Activated CD4-positive, CD25-positive, alpha-beta regulatory T cell treated with anti-CD3 and anti-CD28 coated beads, Interleukin-2, amount 50 U/mL, for 16 hours (primary cell): Measurements from ENCODE around the gene GSG1L.

Source experiments
- DNase-seq: peaks from one replicate; pipeline ENCODE4 v3.0.0-alpha.2; 2020; ENCODE audit warnings: low read depth, low spot score

GSG1L gene

GRCh38 chr16:27791404-27791719 is 272.2 kb downstream of the GSG1L start:
- DNase-seq, result no peak

- DNase-seq, result no peak
Observed at GRCh38 chr16:27790546-27791403, 272.7 kb downstream of the GSG1L start.

- no peak for DNase-seq
Observed at GRCh38 chr16:27789595-27790241, 273.8 kb downstream of the GSG1L start.

GRCh38 chr16:27789150-27789549 is 274.4 kb downstream of the GSG1L start:
- DNase-seq, result no peak

GRCh38 chr16:27787665-27788064 is 275.8 kb downstream of the GSG1L start:
- DNase-seq, result no peak

- no peak for DNase-seq
Observed at GRCh38 chr16:27786923-27787625, 276.4 kb downstream of the GSG1L start.

- DNase-seq, result no peak
Observed at GRCh38 chr16:27786221-27786922, 277.1 kb downstream of the GSG1L start.

GRCh38 chr16:27785307-27785678 is 278.2 kb downstream of the GSG1L start:
- no peak for DNase-seq

GRCh38 chr16:27784351-27785306 is 278.9 kb downstream of the GSG1L start:
- DNase-seq, result no peak

- DNase-seq, result no peak
Observed at GRCh38 chr16:27781981-27782880, 281.3 kb downstream of the GSG1L start.

GRCh38 chr16:27781195-27781524 is 282.4 kb downstream of the GSG1L start:
- no peak for DNase-seq

- no peak for DNase-seq
Observed at GRCh38 chr16:27780468-27781194, 282.9 kb downstream of the GSG1L start.

GRCh38 chr16:27779641-27780164 is 283.8 kb downstream of the GSG1L start:
- DNase-seq, result no peak

- no peak for DNase-seq
Observed at GRCh38 chr16:27778926-27779570, 284.5 kb downstream of the GSG1L start.

GRCh38 chr16:27778171-27778925 is 285.2 kb downstream of the GSG1L start:
- DNase-seq, result no peak

- DNase-seq, result no peak
Observed at GRCh38 chr16:27777527-27777926, 286.0 kb downstream of the GSG1L start.

GRCh38 chr16:27776556-27777225 is 286.8 kb downstream of the GSG1L start:
- DNase-seq, result no peak
